ENCODE measurements around the gene DTHD1.

- TF ChIP-seq CTCF (IDR thresholded peaks at IDR 0.05) (no peak), POLR2A (IDR thresholded peaks at IDR 0.05) (no peak), EP300 (IDR thresholded peaks at IDR 0.05) (no peak), POLR2AphosphoS5 (IDR thresholded peaks at IDR 0.05) (no peak)
Measured at GRCh38 chr4:36326476-36327029, 45.1 kb downstream of the DTHD1 start.

Measured in stomach (tissue), 4 donors.